Raji (cell line): ENCODE results near the gene RUFY3.
A peak's percentile ranks its signal among the peaks of the same experiment; 100 is the strongest.

Source experiments
- POLR2A ChIP-seq: IDR thresholded peaks from 2 replicates; pipeline ENCODE4 v1.6.1; 2011; ENCODE audit warnings: low read depth, low read length, control low read depth; ENCODE audit not compliant: insufficient read depth

Gene RUFY3

DNA sequence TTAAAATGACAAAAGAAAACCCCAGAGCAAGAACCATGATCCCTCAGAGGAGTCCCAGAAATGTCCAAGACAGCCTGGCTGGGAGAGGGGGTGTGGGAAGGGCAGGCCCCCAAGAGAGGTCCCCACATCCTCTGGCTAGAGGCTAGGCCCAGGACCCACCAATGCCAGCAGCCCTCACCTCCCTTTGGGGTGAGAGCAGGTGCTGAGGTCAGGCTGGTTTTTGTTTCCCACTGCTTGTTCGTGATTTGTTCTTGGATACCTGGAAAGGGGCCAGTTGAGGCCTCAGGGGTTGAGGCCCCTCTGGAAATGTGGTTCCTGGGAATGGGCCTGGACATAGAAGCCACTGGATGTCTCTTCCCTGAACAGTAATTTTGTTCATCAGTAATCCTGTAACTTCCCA is 120.2 kb downstream of the RUFY3 start:
- no peak for TF ChIP-seq POLR2A

DNA sequence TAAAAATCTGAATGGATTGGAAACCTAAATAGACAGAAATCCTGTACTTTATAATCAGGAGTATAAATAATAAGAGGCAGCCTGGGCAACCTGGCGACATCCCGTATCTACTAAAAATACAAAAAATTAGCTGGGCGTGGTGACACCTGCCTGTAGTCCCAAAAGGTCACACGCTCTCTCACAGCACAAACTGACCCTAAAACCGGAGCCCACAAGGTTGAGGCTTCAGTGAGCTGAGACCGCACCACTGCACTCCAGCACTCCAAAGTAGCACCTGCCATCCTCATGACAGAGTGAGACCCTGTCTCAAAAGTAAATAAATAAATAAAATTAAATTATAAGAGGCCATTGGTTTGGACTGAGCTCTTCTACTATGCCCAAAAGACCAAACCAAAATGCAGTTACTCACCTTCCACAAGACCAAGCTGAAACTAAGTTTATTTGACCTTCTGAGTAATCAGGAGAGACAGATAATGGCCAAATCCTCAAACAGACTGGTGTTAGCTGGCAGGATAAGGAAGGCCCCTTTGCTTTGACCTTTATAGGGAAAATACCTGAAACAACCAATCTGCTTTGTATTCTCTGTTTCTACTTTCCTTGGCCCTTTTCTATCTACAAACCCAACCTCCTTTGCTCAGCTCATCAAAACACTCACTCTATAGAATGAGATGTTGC is 121.1 kb downstream of the RUFY3 start:
- TF ChIP-seq POLR2A, result peak; percentile 27; the same call in 1 of the 2 replicates

DNA sequence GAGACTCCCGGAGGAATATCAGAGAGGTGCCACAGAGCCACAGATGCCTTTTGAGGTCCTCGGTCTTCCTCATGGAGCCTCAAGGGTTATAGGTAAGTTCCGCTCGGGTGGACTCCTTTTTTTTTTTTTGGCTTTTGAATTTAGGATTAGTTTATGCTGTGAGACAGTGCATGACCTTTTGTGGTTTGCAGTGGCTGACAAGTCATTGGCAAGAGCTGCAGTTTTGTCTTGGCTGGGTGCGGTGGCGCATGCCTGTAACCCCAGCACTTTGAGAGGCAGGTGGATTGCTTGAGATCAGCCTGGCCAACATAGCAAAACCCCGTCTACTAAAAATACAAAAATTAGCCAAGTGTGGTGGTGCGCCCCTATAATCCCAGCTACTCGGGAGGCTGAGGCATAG is 122.4 kb downstream of the RUFY3 start:
- TF ChIP-seq POLR2A, result no peak

DNA sequence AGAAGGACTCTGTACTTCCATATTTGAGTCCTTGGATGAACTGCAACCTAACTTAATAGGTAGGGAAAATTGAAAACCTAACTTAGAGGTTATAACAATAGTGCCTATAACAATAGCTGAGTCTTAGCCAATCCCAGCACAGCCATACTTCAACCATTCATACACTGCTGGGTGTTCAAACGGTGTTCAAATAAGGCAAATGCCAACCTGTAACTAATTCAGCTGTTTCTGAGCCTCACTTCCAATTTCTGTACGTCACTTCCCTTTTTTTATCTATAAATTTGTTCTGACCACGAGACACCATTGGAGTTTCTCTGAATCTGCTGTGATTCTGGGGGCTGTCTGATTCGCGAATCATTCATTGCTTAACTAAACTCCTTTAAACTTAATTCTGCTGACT is 127.5 kb downstream of the RUFY3 start:
- no peak for TF ChIP-seq POLR2A

DNA sequence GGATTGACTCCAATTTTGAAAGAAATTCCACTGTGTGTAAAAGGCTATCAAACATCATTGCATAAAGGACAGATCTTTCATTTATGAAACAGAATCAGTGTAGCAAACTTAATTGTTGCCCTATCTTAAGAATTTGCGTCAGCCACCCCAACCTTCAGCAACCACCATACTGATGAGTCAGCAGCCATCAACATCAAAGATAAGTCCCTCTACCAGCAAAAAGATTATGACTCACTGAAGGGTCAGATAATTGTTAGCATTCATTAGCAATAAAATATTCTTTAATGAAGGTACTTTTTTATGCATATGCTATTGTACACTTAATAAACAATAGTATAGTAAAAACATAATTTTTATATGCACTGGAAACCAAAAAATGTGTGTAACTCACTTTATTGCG is 133.7 kb downstream of the RUFY3 start:
- TF ChIP-seq POLR2A, result no peak
